Measurements from ENCODE around the gene UNC13D. TPM values are rescaled to one million over a fixed set of nuclear protein-coding genes. Genes with fewer than 3 reads are reported as not detected.
"Not testable (repeated sequence)": the region's sequence is repeated elsewhere in the genome, so short reads cannot be mapped to it uniquely, and the experiment has no call there.

UNC13D gene
- total and polyA plus RNA-seq, 10 donors, result 36.4 to 187 (median 120) TPM

- Histone ChIP-seq H3K4me1 (peaks cover 32 to 74% (median 71%) of the 10 kb centered on the region in 6 donors), H3K9me3 (no peaks in the 10 kb centered on the region), H3K27me3 (replicated peaks in 1 of 7) (peaks cover 0 to 36% (median 6%) of the 10 kb centered on the region in 7 donors), H3K36me3 (peaks cover 0 to 36% (median 11%) of the 10 kb centered on the region in 6 donors), H3K27ac (peak overlapping the region in 7 of 8 donors; percentile 69 to 94 (median 90)), H3K4me3 (no peak overlapping the region)
- WGBS, 5 donors, result 78 to 91% (median 89%) methylated on average over 16 to 38 of the region's 38 CpGs
- DNase-seq, result no peak
- intact Hi-C loops (cut with DNase I; ENCODE audit: low total_unique reads), result no loop called here
- TF ChIP-seq POLR2A (IDR thresholded peaks at IDR 0.05) (no peak), CTCF (IDR thresholded peaks at IDR 0.05 in 8 of 11, conservative IDR thresholded peaks at IDR 0.05 in 3 of 11) (no peak), POLR2AphosphoS5 (IDR thresholded peaks at IDR 0.05) (peak in 1 of 3 donors; percentile 43)
Observed at GRCh38 chr17:75874323-75875181, 30.3 kb upstream of the UNC13D start.

- no peak overlapping the region for H3K4me3 ChIP-seq
- H3K36me3 ChIP-seq, result peaks cover 0 to 36% (median 11%) of the 10 kb centered on the region in 6 donors
- TF ChIP-seq POLR2A (IDR thresholded peaks at IDR 0.05) (no peak), CTCF (IDR thresholded peaks at IDR 0.05 in 8 of 11, conservative IDR thresholded peaks at IDR 0.05 in 3 of 11) (no peak), POLR2AphosphoS5 (IDR thresholded peaks at IDR 0.05) (no peak)
- peaks cover 0 to 28% (median 6%) of the 10 kb centered on the region in 7 donors for H3K27me3 ChIP-seq (replicated peaks in 1 of 7)
- no peaks in the 10 kb centered on the region for H3K9me3 ChIP-seq
- DNase-seq, result peak; percentile 73
- 64 to 82% (median 80%) methylated on average over 8 to 11 of the region's 11 CpGs for whole genome bisulfite sequencing, 5 donors
- intact Hi-C loops (cut with DNase I; ENCODE audit: low total_unique reads), result no loop called here
- H3K4me1 ChIP-seq, result peaks cover 32 to 66% (median 63%) of the 10 kb centered on the region in 6 donors
- peak overlapping the region in 6 of 8 donors; percentile 69 to 92 (median 80) for H3K27ac ChIP-seq
Observed at GRCh38 chr17:75873587-75874322, 29.6 kb upstream of the UNC13D start.

GRCh38 chr17:75872434-75873351 is 28.5 kb upstream of the UNC13D start:
- peak; percentile 86 for DNase-seq
- 46 to 60% (median 52%) methylated on average over 12 to 13 of the region's 13 CpGs for WGBS, 5 donors
- peaks cover 0 to 17% (median 0%) of the 10 kb centered on the region in 7 donors for H3K27me3 ChIP-seq (replicated peaks in 1 of 7)
- no peak overlapping the region for H3K4me3 ChIP-seq
- TF ChIP-seq POLR2A (IDR thresholded peaks at IDR 0.05), result no peak
- TF ChIP-seq POLR2AphosphoS5 (IDR thresholded peaks at IDR 0.05), result peak; percentile 58 to 79 (median 71)
- peaks cover 0 to 36% (median 11%) of the 10 kb centered on the region in 6 donors for H3K36me3 ChIP-seq
- H3K27ac ChIP-seq, result peak overlapping the region; percentile 33 to 92 (median 73)
- intact Hi-C loops (cut with DNase I; ENCODE audit: low total_unique reads), result no loop called here
- peaks cover 32 to 56% (median 54%) of the 10 kb centered on the region in 6 donors for H3K4me1 ChIP-seq
- H3K9me3 ChIP-seq, result no peaks in the 10 kb centered on the region

- intact Hi-C loops (cut with DNase I; ENCODE audit: low total_unique reads); H3K4me3 ChIP-seq; H3K27me3 ChIP-seq (replicated peaks in 1 of 7); H3K9me3 ChIP-seq; DNase-seq: not testable (repeated sequence)
- Histone ChIP-seq H3K27ac (peak overlapping the region in 2 of 8 donors; percentile 57 to 62), H3K4me1 (peaks cover 13 to 33% (median 31%) of the 10 kb centered on the region in 6 donors), H3K36me3 (peaks cover 0 to 22% (median 11%) of the 10 kb centered on the region in 6 donors)
- 84 to 93% (median 90%) methylated on average over 10 of the region's 10 CpGs for WGBS, 5 donors
Observed at GRCh38 chr17:75870228-75870627, 26.0 kb upstream of the UNC13D start.
